Skin epidermis (tissue), 12 donors: ENCODE measurements around the gene ZBTB7C.

Source experiments
- H3K27ac ChIP-seq, 21 experiments: fragments of 200-600 bp; sonication (generic) in 11 of 21; one replicate each; pipeline ENCODE4 v1.5.0; 2020; ENCODE audit warnings: mild to moderate bottlenecking in 3 of 21, inconsistent platforms in 2 of 21, moderate library complexity in 2 of 21
- H3K4me3 ChIP-seq, 7 experiments: fragments of 200-600 bp; sonication (generic) in 2 of 7; one replicate each; pipeline ENCODE4 v1.5.0; 2020; ENCODE audit warnings: inconsistent platforms in 2 of 7, mild to moderate bottlenecking in 2 of 7, moderate library complexity in 1 of 7

ZBTB7C gene

DNA sequence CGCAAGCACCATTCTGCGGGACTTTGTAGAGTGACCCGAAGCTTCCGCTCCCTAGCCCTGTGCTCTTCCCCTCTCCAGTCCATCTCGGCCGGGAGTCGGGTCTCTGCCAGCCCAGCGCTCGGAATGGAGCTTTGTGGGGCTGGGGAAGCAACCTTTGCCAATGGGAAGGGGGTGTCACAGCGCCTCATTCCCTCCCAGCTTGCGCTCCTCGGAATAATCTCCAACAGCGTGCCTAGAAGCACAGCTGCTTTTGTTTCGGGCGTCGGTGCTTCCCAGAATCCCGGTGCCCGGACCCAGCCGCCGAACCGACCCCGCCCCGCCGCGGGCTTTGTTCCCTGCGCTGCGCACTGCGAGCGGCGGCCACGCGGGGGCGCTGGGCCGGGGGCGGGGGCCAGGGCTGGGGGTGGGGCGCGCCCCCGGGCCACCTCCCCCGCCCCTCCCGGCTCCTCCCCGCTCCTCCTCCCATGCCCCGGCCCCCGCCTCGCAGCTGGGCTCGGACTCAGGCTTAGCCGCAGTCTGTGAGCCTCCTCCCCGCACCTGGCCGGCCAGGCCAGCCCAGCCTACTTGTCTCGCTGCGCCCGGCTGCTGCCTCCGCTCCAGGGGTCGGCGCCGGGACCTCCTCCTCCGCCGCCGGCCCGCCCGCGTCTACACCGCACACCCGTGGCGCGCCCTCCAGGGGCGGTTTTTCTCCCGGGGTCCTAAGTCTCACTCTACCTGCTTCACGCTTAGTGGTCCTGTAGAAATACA lies 401.1 kb downstream of the ZBTB7C start:
- peak overlapping the region; percentile 28 to 58 (median 41) for H3K4me3 ChIP-seq
- H3K27ac ChIP-seq, result peak overlapping the region in 15 of 21 experiments; percentile 23 to 72 (median 48)

DNA sequence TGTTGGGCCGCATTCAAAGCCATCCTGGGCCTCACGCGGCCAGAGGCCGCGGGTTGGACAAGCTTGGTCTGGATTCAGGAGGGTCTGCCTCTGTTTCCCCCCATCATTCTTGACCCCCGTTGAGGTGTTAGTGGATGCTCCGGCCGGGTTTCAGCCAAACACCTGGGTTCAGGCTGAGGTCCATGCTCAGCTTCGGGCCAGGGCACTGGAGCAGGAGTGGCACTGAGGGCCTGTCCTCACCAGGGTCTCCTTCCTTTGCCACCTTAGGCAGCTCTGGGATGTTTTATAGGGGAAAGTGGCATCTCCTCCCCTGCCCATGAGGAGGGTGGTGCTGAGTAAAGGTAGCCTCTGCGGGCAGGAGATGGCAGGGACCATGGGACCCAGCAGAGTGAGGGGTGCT lies 401.8 kb downstream of the ZBTB7C start:
- peak overlapping the region in 1 of 7 experiments; percentile 41 for H3K4me3 ChIP-seq
- peak overlapping the region in 7 of 21 experiments; percentile 34 to 72 (median 62) for H3K27ac ChIP-seq

DNA sequence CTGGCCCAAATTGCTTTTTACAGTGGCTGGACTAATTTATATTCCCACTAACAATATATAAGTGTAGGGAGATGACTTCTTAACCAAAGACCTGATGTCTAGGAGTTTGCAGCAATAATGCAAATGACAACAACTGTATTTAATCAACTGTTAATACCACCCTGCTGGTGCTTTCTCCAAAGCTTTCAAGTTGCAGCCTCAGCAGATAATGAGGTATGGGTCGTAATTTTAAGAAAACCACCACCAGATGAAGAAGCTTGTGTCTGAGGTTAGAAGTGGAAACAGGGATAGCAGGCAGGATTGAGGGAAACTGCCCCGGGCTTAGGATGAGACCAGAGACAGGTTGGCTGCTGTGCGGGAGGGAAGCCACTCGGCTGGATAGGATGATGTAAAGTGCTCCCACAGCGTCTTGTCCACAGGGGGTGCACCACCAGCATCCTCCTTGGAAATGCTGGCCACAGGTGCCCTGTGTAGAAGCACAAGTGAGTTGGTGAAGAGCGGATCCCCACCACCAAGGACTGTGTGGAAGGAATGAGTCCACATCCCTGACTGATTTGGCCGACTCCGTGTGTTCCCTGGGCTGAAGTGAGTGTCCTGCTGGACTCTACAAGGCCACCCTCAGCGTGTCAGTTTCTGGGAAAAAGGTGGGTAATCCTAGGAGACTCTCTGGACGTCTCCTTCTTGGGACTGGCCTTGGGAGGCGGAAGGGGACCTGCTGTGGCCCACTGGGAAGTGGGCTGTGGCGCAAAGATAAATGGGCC lies 402.6 kb downstream of the ZBTB7C start:
- no peak overlapping the region for H3K4me3 ChIP-seq
- H3K27ac ChIP-seq, result no peak overlapping the region

DNA sequence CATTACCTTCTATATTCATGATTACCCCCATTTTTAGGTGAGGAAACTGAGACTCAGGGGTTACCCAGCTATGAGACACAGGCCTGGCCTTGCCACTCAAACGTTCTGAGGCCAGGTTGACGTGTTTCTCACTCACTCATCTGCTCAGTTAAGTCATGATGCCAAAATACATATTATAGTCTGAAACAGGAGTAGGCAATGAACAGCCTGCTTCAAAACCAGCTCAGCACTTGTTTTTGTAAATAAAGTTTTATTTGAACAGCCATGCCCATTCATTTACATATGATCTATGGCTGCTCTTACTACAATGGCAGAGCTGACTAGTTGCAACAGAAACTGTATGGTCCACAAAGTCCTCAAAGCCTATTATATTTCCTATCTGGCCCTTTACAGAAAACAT lies 404.6 kb downstream of the ZBTB7C start:
- Histone ChIP-seq H3K4me3 (no peak overlapping the region), H3K27ac (peak overlapping the region in 4 of 21 experiments; percentile 22 to 59 (median 43))

DNA sequence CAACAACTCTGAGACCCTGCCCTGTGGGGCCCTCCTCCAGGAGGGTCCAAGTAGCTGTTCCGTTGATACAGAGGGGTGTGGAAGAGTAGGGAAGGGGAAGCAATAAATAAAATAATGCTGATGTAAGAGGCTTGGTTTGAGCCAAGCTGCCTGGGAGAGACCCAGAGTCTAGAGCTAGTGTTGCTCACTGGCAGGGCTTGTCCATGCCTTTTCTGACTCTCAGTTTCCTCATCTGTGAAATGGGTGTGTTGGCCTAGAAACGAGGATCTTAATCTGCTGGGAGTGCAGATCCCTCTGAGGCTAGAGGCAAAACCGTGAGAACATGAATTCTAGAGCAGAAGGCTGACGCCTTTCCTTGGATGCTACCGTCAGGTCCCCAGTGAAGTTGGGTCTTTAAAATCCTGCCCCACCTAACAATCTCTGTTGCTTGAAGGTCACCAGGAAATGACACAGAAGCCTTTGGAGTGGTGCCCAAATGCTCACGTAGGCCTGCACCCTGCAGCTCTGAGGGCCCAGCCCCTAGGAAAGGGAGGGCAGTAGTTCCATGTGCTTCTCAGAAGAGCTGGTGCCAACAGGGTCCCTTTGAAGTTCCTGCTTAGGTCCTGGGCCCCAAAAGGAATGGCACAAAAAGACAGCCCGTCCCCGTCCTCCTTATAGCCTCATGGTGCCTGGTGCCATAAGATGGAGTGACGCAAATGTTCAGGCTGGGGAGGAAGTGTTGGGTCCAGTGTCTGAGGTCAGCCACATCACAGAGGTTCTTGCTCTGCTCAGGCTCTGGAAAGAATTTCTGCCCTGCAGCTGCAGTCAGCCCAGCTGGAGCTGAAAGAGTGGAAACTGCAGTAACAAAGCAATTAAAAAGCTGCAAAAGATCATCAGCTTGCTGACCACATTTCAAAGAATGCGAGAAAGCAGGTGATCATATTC lies 405.5 kb downstream of the ZBTB7C start:
- no peak overlapping the region for H3K4me3 ChIP-seq
- H3K27ac ChIP-seq, result peak overlapping the region in 12 of 21 experiments; percentile 8 to 72 (median 50)

DNA sequence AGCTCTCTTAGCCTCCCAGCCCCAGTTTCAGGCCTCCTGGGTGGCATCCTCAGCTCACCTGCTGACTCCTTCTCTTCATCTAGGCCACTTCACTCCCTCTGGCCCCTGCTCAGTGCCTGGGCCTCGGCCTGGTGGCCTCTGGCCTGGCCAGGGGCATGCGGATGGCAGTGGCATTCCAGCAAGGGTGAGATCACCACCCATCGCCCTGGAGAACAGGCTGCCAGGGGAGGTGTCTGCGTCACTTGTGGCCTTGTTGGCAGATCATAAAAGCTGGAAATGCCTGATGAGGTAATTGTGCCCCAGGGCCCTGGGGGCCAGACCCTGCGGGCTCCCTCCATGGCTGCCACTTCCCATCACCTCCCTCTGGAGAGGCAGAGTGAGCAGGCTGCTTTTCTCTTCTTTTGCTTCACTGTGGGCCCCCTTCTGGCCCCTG lies 406.2 kb downstream of the ZBTB7C start:
- H3K4me3 ChIP-seq, result no peak overlapping the region
- peak overlapping the region in 12 of 21 experiments; percentile 1 to 72 (median 34) for H3K27ac ChIP-seq

DNA sequence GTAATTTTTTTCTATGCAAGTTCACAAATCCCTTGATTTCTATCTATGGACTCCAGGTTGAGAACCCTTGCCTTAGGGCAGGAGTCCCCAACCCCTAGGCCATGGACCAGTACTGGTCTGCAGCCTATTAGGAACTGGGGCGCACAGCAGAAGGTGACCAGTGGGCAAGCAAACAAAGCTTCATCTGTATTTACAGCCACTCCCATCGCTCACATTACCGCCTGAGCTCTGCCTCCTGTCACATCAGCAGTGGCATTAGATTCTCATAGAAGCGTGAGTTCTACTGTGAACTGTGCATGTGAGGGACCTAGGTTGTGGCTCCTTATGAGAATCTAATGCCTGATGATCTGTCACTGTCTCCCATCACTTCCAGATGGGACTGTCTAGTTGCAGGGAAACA lies 408.5 kb downstream of the ZBTB7C start:
- H3K27ac ChIP-seq, result no peak overlapping the region
- H3K4me3 ChIP-seq, result no peak overlapping the region

DNA sequence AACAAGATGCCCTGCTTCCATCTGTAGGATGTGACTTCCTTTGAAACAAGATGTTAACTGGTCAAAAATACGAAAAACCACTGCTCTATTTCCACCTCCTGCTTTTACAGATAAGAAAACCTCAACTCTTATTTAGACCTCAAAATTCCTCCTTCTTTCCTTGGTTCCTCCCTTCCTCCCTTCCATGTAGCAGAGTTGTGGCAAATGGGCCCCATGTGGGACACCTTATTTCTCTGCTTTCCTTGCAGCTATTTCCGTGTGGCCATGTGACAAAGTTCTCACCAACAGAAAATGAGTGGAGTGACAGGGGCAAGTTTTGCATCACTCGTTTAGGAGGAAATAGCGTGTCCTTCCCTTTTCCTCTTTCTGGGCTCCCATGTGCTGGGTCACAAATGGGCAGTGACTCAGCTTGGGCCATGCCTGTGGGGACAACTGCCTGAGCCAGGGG lies 409.4 kb downstream of the ZBTB7C start:
- Histone ChIP-seq H3K4me3 (no peak overlapping the region), H3K27ac (no peak overlapping the region)

DNA sequence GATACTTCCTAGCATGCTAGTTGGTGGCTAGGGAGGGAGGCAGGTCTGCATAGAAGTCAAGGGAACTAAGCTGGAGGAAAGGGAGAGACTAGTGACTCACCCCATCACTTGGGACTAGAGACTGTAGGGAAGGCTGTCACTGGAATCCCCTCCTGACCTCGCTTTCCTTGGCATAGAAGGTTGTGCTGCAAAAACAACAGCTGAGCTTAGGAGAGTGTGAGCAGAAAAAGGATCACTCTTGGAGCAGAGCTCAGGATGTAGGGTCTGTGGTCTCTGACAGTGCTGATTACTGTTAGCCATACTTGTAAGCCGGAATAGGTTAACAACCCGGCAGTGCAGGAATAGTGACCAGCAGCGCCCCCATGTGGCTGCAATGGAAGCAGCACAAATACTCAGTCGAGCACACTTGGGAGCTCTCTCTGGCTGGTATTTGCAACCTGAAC lies 411.8 kb downstream of the ZBTB7C start:
- Histone ChIP-seq H3K4me3 (no peak overlapping the region), H3K27ac (no peak overlapping the region)

DNA sequence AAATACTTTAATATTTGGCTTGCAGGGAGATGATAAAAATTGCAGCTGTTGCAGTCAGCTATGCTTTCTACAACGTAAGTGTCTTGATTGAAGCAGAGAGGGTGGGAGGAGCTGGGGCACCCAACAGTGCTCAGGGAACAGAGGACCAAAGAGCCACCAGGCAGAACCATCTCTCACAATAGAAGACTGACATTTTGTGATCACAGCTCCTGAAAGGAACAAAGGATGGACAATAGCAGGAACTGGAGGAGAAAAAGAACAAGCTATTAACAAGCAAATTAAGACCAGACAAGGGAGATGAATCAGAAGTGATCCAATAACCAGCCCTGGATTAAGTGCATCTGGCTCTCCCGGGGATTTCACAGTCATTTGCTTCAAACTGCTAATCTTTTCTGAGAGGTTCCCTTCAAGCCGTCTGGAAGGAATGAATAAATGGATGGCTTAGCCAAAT lies 413.1 kb downstream of the ZBTB7C start:
- Histone ChIP-seq H3K27ac (peak overlapping the region in 2 of 21 experiments; percentile 1 to 22), H3K4me3 (no peak overlapping the region)

DNA sequence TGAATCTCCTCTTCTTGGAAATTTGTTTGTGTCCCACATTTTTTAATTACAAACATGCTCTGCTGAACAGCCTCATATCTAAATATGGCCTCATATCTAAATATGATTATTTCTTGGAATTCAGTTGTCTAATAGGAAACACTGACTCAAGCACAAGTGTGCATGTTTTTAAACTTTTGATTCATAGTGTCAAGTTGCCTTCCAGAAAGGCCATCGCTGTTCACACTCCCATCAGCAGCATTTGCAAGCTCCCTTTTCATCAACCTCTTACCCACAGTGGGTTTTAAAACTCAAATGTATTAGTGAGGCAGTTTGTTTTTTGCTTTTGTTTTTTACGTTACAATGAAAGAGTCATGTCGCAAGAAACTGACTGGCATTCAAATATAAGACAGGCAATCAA lies 413.5 kb downstream of the ZBTB7C start:
- Histone ChIP-seq H3K27ac (peak overlapping the region in 2 of 21 experiments; percentile 1 to 22), H3K4me3 (no peak overlapping the region)

DNA sequence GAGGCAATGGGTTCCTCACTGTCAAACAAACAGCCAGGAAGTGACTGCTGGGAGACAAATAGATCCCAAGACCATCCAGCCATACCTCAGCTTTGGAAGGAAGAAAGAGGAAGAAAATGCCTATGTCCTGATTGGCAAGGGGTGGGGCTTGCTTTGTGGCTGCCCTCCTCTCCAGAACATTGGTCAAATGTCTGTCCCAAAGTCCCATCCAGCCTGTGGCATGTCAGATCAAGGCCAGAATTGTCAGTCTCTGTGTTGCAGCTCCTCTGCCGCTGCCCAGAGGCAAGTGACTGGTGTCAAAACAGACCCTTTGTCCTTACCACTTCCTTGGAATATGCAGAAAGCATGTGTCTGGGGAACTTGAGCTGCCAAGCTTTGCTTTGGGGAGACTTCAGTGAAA lies 415.8 kb downstream of the ZBTB7C start:
- Histone ChIP-seq H3K4me3 (no peak overlapping the region), H3K27ac (no peak overlapping the region)

DNA sequence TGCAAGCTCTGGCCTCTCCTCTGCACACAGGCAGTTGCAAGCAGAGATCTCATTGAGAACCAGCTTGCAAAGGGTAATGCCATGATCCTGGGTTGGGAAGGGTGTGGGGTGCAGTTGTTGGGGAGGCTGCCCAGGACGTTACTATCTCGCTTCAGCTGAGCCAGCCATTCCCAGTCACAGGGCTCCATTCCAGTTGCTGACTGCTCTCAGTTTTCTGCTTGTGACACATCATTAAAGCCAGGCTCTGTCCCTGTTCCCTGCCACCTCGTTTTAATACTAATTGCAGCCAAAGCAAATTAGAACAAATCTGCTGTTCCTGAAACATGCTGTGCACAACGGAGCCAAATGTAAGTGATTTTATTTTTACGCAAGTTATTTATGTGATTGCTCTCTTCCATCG lies 416.2 kb downstream of the ZBTB7C start:
- Histone ChIP-seq H3K27ac (no peak overlapping the region), H3K4me3 (no peak overlapping the region)

DNA sequence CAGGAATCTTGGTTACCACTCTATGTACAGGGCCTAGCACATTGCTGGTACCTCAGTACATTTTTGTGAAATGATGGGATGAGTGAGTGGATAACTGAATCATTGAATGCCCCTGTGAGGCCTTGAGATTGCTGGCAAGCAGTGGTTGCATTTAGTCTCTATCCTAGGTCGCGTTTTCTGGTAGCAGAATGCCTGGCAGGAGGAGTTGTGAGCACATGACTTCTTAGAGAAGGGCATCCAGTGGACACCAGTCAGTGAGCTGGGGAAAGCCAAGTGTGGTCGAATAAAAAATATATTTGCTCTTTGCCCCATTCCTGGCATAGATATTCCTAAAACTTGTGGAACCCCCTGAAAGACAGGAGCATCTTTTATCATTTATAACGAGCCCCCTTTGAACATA lies 416.9 kb downstream of the ZBTB7C start:
- H3K4me3 ChIP-seq, result no peak overlapping the region
- no peak overlapping the region for H3K27ac ChIP-seq

DNA sequence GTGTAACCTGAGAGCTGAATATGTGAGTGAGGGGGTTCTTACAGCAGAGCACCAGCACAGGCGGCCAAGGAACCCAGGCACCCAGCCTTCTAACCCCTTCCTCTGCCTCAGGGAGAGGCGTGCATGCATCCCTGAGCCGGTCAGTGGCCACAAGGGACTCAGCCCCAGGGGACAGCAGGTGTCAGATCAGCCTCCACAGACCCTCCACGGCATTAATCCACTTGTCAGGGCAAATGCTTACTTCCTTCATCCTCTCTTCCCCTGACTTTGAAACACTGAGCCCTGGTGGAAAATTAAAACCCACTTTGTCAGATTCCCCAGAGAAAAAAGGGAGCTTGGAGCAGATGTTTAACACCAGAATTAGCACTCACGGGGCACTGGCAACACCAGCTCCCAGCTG lies 418.2 kb downstream of the ZBTB7C start:
- no peak overlapping the region for H3K27ac ChIP-seq
- H3K4me3 ChIP-seq, result no peak overlapping the region

DNA sequence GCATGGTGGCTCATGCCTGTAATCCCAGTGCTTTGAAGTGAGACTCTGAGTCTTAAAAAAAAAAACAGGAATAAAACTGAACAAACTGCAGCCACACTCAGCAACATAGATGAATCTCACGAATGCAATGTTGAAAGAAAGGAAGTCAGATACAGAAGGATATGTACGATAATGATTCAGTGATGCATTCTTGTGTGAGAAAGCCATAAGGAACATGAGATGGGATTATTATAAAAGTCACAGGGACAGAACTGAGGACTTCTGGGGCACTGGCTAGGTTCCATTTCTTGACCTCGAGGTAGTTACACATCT lies 421.8 kb downstream of the ZBTB7C start:
- no peak overlapping the region for H3K4me3 ChIP-seq
- no peak overlapping the region for H3K27ac ChIP-seq

DNA sequence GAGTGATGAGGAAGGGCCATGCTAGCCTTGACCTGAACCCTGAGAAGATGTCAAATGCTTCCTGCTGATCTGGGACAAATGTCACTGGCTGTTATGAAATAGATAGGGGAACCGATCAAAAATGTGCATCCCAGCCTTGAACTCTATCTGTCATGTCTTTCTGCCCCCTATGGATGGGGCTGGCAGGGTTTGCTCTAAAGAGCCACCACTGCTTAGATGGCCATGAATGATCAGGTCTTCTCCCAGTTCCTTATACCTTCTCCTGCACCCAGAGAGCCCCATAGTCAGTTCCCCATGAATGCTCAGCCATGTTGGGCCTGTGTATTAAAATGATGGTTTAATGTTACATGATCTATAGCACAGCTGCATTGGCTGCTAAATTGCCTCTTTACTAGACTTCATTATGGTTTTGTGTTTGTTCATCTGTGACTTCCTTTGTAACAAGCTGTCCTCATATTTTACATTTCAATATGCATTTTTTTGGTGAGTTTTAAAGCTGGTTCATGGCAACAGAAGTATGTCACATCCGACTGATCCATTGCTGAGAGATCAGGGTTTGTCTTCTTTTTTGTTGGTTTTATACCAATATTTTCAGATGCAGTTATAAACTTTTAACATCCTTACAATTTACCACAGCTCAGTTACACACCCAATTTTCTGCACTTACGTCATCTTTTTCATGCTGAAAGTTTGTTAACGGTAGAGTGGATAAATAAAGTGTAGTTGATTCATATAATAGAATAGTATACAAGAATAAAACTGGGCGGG lies 422.4 kb downstream of the ZBTB7C start:
- Histone ChIP-seq H3K27ac (no peak overlapping the region), H3K4me3 (no peak overlapping the region)

DNA sequence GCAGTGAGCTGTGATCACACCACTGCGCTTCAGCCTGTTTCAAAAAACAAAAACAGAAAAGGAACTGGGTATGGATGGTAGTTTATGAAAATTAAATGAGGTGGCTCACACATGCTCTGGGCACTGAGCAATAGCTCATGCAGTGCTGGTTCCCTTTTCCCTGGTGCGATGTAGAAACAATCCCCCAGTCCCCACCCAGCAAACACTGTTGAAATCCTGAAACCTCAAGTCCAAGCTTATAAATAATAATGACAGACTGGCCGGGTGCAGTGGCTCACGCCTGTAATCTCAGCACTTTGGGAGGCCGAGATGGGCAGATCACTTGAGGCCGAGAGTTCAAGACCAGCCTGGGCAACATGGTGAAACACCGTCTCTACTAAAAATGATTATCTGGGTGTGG lies 423.3 kb downstream of the ZBTB7C start:
- no peak overlapping the region for H3K27ac ChIP-seq

DNA sequence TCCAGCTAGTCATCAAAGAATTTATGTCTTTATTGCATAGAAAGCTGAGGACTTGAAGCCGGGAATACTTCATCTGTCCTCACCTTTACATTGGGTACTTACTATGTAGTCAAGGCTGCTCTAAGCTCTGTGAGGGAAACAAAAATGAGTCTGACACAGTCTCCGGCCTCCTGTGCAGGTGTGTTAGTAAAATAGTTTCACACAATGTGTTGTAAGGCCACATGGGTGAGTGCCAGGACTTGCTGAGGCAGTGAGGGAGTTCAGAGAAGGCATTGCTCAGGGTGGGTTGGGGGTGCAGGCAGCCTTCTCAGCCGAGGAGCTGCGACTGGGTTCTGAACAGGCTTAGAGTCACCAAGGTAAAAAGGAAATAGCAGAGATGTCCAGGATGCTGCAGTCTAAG lies 424.2 kb downstream of the ZBTB7C start:
- no peak overlapping the region for H3K27ac ChIP-seq
- no peak overlapping the region for H3K4me3 ChIP-seq

More for the DNA sequence above, 423.3 kb downstream of the ZBTB7C start:
- no peak overlapping the region for H3K4me3 ChIP-seq
